ENCODE results near the gene GJC2. TPM values are rescaled to one million over a fixed set of nuclear protein-coding genes. Genes with fewer than 3 reads are reported as not detected.
"Not testable (repeated sequence)": the region's sequence is repeated elsewhere in the genome, so short reads cannot be mapped to it uniquely, and the experiment has no call there.

Gene GJC2
- total RNA-seq, 4 donors from 2014 or later, result 0.20 to 7.1 (median 1.4) TPM

GRCh38 chr1:228182296-228183030 is 32.7 kb downstream of the GJC2 start:
- in situ Hi-C loops (cut with MboI; ENCODE audit: low pct_ligation_motif_present in 1 of 4, low pct_unique_long_range_greater_than_20kb in 1 of 4, low sequenced_read_pairs in 3 of 4), result no loop called here

GRCh38 chr1:228184152-228184551 is 34.4 kb downstream of the GJC2 start:
- peaks cover 0 to under 1% (median 0%) of the 10 kb centered on the region in 4 donors for H3K4me1 ChIP-seq
- TF ChIP-seq POLR2AphosphoS5 (IDR thresholded peaks at IDR 0.05) (no peak), EP300 (IDR thresholded peaks at IDR 0.05; ENCODE audit: low read depth) (no peak), CTCF (IDR thresholded peaks at IDR 0.05) (no peak), POLR2A (IDR thresholded peaks at IDR 0.05) (no peak)
- H3K9me3 ChIP-seq, result peaks cover 0 to 6% of the 10 kb centered on the region in 2 donors
- intact Hi-C loops (cut with DNase I; ENCODE audit: low total_unique reads) (no loop called here), in situ Hi-C loops (cut with MboI; ENCODE audit: low pct_ligation_motif_present in 1 of 4, low pct_unique_long_range_greater_than_20kb in 1 of 4, low sequenced_read_pairs in 3 of 4) (no loop called here)
- H3K27ac ChIP-seq, result no peak overlapping the region
- no peaks in the 10 kb centered on the region for H3K27me3 ChIP-seq
- WGBS, 2 donors (ENCODE audit: low coverage in 1 of 2), result 68 to 75% methylated on average over 3 to 7 of the region's 7 CpGs
- H3K4me3 ChIP-seq, result no peak overlapping the region
- no peak for DNase-seq
- H3K36me3 ChIP-seq, result no peaks in the 10 kb centered on the region

More at GRCh38 chr1:228182296-228183030, 32.7 kb downstream of the GJC2 start:
- TF ChIP-seq POLR2A (IDR thresholded peaks at IDR 0.05), result no peak
- no peak for TF ChIP-seq POLR2AphosphoS5 (IDR thresholded peaks at IDR 0.05)
- no peak for TF ChIP-seq EP300 (IDR thresholded peaks at IDR 0.05; ENCODE audit: low read depth)
- TF ChIP-seq CTCF (IDR thresholded peaks at IDR 0.05), result no peak
- DNase-seq, result no peak
- no peaks in the 10 kb centered on the region for H3K9me3 ChIP-seq
- intact Hi-C loops (cut with DNase I; ENCODE audit: low total_unique reads), result no loop called here
- no peaks in the 10 kb centered on the region for H3K27me3 ChIP-seq
- 91% methylated on average over 20 of the region's 32 CpGs; no CpG with 5 or more reads in 1 of the 2 donors for WGBS, 2 donors (ENCODE audit: low coverage in 1 of 2)
- no peak overlapping the region for H3K27ac ChIP-seq
- H3K36me3 ChIP-seq, result no peaks in the 10 kb centered on the region
- no peak overlapping the region for H3K4me3 ChIP-seq
- peaks cover 0 to 13% (median 0%) of the 10 kb centered on the region in 4 donors for H3K4me1 ChIP-seq

GRCh38 chr1:228185641-228185965 is 35.9 kb downstream of the GJC2 start:
- in situ Hi-C loops (cut with MboI; ENCODE audit: low pct_ligation_motif_present in 1 of 4, low pct_unique_long_range_greater_than_20kb in 1 of 4, low sequenced_read_pairs in 3 of 4), result no loop called here
- DNase-seq, result no peak
- TF ChIP-seq EP300 (IDR thresholded peaks at IDR 0.05; ENCODE audit: low read depth) (no peak), POLR2A (IDR thresholded peaks at IDR 0.05) (no peak)
- H3K4me1 ChIP-seq, result no peaks in the 10 kb centered on the region
- no peak overlapping the region for H3K27ac ChIP-seq
- intact Hi-C loops (cut with DNase I; ENCODE audit: low total_unique reads), result no loop called here
- no peaks in the 10 kb centered on the region for H3K36me3 ChIP-seq
- 84 to 93% methylated on average over 4 to 11 of the region's 11 CpGs for WGBS, 2 donors (ENCODE audit: low coverage in 1 of 2)
- H3K9me3 ChIP-seq, result peaks cover 0 to 6% of the 10 kb centered on the region in 2 donors
- H3K27me3 ChIP-seq, result no peaks in the 10 kb centered on the region
- no peak overlapping the region for H3K4me3 ChIP-seq

GRCh38 chr1:228188249-228188648 is 38.5 kb downstream of the GJC2 start:
- 74% methylated on average over 2 of the region's 2 CpGs for WGBS, 2 donors (ENCODE audit: low coverage in 1 of 2)
- H3K27ac ChIP-seq; H3K36me3 ChIP-seq; intact Hi-C loops (cut with DNase I; ENCODE audit: low total_unique reads); H3K27me3 ChIP-seq; in situ Hi-C loops (cut with MboI; ENCODE audit: low pct_ligation_motif_present in 1 of 4, low pct_unique_long_range_greater_than_20kb in 1 of 4, low sequenced_read_pairs in 3 of 4); H3K9me3 ChIP-seq; H3K4me3 ChIP-seq; H3K4me1 ChIP-seq; DNase-seq: not testable (repeated sequence)

GRCh38 chr1:228190182-228190581 is 40.5 kb downstream of the GJC2 start:
- DNase-seq, result no peak
- Histone ChIP-seq H3K9me3 (peaks cover 0 to 6% of the 10 kb centered on the region in 2 donors), H3K27me3 (no peaks in the 10 kb centered on the region), H3K4me3 (no peak overlapping the region), H3K4me1 (no peaks in the 10 kb centered on the region), H3K36me3 (no peaks in the 10 kb centered on the region), H3K27ac (no peak overlapping the region)
- TF ChIP-seq POLR2A (IDR thresholded peaks at IDR 0.05) (no peak), CTCF (IDR thresholded peaks at IDR 0.05) (no peak), EP300 (IDR thresholded peaks at IDR 0.05; ENCODE audit: low read depth) (no peak), POLR2AphosphoS5 (IDR thresholded peaks at IDR 0.05) (no peak)
- intact Hi-C loops (cut with DNase I; ENCODE audit: low total_unique reads), result no loop called here
- in situ Hi-C loops (cut with MboI; ENCODE audit: low pct_ligation_motif_present in 1 of 4, low pct_unique_long_range_greater_than_20kb in 1 of 4, low sequenced_read_pairs in 3 of 4), result no loop called here
- 90 to 100% methylated on average over 2 to 14 of the region's 14 CpGs for whole genome bisulfite sequencing, 2 donors (ENCODE audit: low coverage in 1 of 2)
